NCI-H69 (cell line): ENCODE data around the gene TANGO6.
A peak's percentile ranks its signal among the peaks of the same experiment; 100 is the strongest.
"Not testable (repeated sequence)": the region's sequence is repeated elsewhere in the genome, so short reads cannot be mapped to it uniquely, and the experiment has no call there.

Experiments
- DNase-seq: peaks from one replicate; lab custom pipeline; 2025; lab: John Stamatoyannopoulos, UW

TANGO6 gene

GRCh38 chr16:68969338-68969737 lies 126.0 kb downstream of the TANGO6 start:
- peak; percentile 2 for DNase-seq

GRCh38 chr16:68972013-68972412 lies 128.7 kb downstream of the TANGO6 start:
- peak; percentile 85 for DNase-seq

- DNase-seq, result peak; percentile 69
These were observed 129.4 kb downstream of the TANGO6 start for GRCh38 chr16:68972720-68973119.

- peak; percentile 66 for DNase-seq
These were observed 130.3 kb downstream of the TANGO6 start for GRCh38 chr16:68973611-68974120.

- DNase-seq, result no peak
These were observed 135.1 kb downstream of the TANGO6 start for GRCh38 chr16:68978303-68978954.

- DNase-seq, result no peak
These were observed 137.5 kb downstream of the TANGO6 start for GRCh38 chr16:68980695-68981315.

GRCh38 chr16:68981971-68982370 lies 138.6 kb downstream of the TANGO6 start:
- DNase-seq, result no peak

GRCh38 chr16:68984467-68984866 lies 141.1 kb downstream of the TANGO6 start:
- no peak for DNase-seq

- DNase-seq, result no peak
These were observed 141.9 kb downstream of the TANGO6 start for GRCh38 chr16:68985268-68985667.

- DNase-seq, result no peak
These were observed 142.5 kb downstream of the TANGO6 start for GRCh38 chr16:68985855-68986254.

- no peak for DNase-seq
These were observed 144.6 kb downstream of the TANGO6 start for GRCh38 chr16:68987734-68988457.

GRCh38 chr16:68990172-68990845 lies 147.0 kb downstream of the TANGO6 start:
- not testable (repeated sequence) for DNase-seq

GRCh38 chr16:68991075-68991474 lies 147.7 kb downstream of the TANGO6 start:
- no peak for DNase-seq

- no peak for DNase-seq
These were observed 149.2 kb downstream of the TANGO6 start for GRCh38 chr16:68992521-68992920.

- no peak for DNase-seq
These were observed 150.1 kb downstream of the TANGO6 start for GRCh38 chr16:68993456-68993855.

GRCh38 chr16:68993885-68994284 lies 150.6 kb downstream of the TANGO6 start:
- no peak for DNase-seq

- DNase-seq, result peak; percentile 1
These were observed 151.0 kb downstream of the TANGO6 start for GRCh38 chr16:68994324-68994723.

- peak; percentile 57 for DNase-seq
These were observed 151.7 kb downstream of the TANGO6 start for GRCh38 chr16:68995011-68995504.

- DNase-seq, result no peak
These were observed 154.2 kb downstream of the TANGO6 start for GRCh38 chr16:68997564-68997963.

GRCh38 chr16:68999114-68999513 lies 155.8 kb downstream of the TANGO6 start:
- DNase-seq, result no peak

GRCh38 chr16:69003500-69003899 lies 160.2 kb downstream of the TANGO6 start:
- DNase-seq, result peak; percentile 5
